HG03095 (cell line): Measurements from ENCODE around the gene PANX1.
"Not testable (repeated sequence)": the region's sequence is repeated elsewhere in the genome, so short reads cannot be mapped to it uniquely, and the experiment has no call there.

ENCODE experiments used
- ATAC-seq: cut with Tn5 transposase; IDR thresholded peaks from one replicate; pipeline ENCODE4 v1.9.1; 2021; ENCODE audit warnings: moderate library complexity; ENCODE audit not compliant: unreplicated experiment

The PANX1 gene, protein sequence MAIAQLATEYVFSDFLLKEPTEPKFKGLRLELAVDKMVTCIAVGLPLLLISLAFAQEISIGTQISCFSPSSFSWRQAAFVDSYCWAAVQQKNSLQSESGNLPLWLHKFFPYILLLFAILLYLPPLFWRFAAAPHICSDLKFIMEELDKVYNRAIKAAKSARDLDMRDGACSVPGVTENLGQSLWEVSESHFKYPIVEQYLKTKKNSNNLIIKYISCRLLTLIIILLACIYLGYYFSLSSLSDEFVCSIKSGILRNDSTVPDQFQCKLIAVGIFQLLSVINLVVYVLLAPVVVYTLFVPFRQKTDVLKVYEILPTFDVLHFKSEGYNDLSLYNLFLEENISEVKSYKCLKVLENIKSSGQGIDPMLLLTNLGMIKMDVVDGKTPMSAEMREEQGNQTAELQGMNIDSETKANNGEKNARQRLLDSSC

DNA sequence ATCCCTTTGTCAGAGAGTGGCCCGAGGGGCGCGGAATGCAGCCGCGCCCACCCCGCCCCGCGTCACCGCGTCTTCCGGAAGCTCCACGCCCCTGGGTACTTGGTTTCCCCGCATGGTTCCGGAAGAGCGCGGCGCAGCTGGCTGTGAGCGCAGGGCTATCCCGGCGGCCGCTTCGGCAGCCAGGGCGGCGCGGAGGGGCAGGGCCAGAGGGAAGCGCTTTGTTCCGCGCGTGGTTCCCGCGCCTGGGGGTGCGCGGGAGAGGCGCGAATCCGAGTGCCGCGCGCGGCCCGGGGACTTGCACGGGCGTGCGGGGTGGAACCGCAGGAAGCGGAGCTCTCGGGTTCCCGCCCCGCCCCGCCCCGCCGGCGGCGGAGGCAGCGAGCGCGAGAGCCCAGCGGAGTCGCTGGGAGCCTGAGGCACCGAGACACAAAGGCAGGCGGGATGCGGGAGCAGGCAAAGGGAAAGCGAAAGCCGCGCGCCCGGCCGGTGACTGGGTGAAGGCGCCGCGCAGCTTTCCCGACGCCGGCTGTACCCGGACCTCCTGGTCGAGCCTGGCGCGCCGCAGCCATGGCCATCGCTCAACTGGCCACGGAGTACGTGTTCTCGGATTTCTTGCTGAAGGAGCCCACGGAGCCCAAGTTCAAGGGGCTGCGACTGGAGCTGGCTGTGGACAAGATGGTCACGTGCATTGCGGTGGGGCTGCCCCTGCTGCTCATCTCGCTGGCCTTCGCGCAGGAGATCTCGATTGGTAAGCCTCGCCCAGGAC lies at the start of gene PANX1:
Gene PANX1 (plus strand): TSS at position 96 of the 766 bp plus-strand sequence. CDS start 472 bp downstream, at position 568.
- peak; percentile 78 for ATAC-seq

DNA sequence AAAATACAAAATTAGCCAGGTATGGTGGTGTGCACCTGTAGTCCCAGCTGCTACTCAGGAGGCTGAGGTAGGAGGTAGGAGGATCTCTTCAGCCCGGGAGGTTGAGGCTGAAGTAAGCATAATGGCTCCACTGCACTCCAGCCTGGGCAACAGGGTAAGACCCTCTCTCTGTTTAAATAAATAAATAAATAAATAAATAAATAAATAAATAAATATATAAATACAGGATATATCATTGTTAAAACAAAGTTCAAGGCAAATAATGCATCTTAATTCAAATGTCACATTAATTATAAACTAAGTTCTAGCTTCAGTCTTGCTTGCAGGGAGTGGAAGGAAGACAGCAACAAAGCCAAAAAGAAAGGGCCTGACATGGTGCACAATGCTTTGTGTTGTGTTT lies 44.5 kb upstream of the PANX1 start:
- ATAC-seq, result no peak

DNA sequence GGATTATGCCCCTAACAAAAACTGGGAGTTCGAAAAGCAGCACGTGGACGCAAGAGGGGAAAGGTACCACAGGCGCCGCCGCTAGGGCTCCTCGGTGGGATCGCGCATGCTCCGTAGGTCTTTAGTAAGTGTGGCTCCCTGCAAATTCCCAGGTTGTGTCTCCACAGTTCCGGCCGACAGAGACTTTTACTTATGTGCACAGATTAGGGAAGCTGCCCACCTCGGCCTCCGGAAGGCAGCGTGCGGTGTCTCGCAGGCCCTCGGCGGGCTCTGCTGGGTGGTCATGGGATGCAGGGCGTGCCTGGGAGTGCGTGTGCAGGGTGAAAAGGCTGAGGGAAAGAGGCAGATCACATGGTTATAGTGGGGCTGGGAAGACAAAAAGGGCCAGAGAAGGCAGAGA lies 39.7 kb upstream of the PANX1 start:
- no peak for ATAC-seq

DNA sequence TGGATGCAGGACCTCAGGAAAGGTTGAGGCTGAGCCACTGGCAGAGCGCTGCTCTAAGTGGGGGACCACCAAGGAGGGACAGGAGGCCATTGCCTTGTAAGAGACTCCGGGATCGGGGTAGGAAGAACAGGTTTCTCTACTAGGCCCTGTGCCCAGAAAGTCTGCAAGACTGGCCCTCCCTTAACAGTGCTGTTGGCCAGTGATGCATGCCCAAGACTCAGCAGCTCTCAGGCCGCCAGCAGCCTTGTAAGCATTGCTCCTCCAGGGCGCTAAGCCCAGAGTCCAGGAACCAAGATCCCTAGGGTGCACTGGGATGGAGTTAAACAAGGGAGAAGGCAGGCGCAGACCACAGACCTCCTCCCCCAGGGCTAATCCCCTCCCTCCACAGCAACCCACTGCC lies 39.3 kb upstream of the PANX1 start:
- ATAC-seq, result no peak

DNA sequence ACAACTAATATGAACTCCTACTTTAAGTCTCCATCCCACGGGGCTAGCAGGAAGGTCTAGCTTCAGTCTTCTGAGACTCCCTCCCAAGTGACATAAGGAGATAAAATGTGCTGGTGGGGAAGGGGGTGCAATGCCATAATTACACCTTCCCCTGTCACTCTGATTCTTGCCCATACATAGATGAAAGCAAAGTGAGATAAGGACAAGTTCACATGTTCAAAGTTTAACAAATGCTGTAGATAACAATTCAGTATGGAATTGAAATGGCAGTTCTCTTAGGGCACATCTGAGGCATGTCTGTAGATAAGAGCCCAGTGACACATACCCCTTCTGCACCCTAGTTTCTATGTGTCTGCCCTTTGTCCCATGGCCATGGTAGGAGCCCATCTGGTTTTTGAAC lies 38.2 kb upstream of the PANX1 start:
- ATAC-seq, result no peak

DNA sequence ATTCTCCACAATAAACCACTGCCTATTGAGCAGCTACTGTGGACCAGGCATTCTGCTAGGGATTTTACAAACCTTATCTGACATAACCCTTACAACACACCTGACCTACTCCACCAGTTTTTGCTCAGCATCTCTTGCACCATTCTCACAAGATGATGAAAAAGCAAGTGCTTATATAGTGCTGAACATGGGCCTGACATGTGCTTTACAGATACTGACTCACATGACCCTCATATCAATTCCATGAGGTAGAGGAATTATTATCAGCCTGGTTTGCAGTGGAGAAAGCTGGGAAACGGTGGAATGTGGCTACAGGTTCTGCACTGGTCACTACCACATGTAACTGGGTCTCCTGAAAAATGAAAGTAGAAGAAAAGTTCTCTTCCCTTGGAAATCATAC lies 37.5 kb upstream of the PANX1 start:
- ATAC-seq, result no peak

DNA sequence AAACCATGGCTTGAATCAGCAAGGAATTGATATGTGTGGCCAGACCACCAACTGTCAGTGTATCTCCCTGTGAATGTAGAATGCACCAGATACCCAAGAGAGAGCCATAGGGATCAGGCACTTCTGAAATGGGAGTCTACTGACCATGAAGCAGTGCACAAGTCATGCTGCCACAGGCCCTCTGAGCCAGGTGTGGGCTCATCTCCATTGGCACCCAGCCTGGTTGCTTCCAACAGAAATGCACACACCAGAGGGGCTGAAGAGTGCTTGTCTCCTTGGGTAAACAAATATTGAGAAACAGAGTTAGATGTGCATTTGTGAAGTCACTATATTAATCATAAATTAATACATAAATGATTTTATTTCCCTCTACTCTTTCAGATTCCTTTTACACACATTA lies 28.4 kb upstream of the PANX1 start:
- no peak for ATAC-seq

DNA sequence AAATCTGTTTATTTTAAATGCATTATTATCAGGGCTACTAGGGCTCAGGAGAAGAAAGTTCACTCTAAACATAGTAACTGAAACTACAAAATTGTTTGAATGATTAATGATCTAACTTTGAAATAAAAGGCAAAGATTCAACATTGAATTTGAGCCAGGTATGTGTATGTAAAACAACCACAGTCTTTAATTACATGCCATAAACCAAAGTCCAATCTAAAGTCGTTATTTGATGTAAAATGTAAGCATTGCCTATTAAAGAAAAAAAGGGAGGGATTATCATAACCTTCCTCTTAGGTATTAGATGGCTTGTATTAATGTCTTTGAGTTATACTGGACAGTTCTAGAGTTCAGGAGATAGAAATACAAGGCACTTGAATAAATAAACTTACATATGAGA lies 25.2 kb upstream of the PANX1 start:
- ATAC-seq, result no peak

DNA sequence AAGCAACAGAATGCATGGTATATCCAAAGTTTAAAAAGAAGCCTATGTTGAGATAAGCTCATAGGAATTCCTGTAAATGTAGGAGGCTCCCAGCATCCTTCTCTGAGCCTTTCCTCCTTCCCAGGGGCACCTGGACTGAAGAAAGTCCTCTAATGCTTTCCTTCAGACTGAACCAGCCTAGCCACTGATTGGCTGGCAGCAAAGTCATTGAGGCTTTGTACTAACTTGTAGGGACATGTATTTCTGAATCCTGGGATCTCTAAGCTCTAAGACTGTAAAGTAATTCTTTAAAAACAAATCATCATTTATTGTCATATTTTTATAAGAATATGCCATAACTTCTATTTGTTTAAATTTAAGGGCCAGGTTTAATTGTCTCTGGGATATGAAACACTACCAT lies 23.9 kb upstream of the PANX1 start:
- no peak for ATAC-seq

DNA sequence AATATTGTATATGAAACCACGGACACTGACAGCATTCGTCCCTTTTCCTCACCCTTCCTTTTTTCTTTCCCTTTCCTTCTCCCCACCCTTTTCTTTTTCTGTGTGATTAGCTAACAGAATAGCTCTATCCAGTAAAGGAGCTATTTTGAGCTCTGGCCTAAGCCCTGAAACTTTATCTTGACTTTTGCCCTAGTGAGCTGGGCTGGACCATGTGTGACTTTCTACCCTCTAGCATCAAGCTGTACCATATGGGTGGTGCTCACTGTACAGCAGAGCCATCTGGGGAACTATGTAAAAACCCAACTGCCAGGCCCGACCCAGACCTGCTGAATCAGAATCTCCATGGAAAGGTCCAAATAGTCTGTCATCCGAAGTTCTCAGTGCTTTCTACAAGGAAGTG lies 21.9 kb upstream of the PANX1 start:
- no peak for ATAC-seq

DNA sequence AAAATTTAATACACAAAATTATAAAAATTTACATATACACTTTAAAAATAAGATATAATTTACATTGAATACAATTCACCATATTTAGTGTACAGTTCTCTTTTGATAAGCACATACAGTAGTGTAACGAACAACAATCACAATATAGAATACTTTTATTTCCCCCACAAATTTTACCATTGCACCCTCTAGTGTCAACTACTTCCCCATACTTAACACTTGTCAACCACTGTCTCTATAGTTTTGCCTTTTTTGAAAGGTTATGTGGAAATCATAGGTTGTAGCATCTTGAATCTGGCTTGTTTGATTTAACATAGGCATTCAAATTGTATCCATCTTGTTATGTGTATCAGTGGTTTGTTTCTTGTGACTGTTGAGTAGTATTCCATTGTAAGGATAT lies 21.3 kb upstream of the PANX1 start:
- ATAC-seq, result no peak

DNA sequence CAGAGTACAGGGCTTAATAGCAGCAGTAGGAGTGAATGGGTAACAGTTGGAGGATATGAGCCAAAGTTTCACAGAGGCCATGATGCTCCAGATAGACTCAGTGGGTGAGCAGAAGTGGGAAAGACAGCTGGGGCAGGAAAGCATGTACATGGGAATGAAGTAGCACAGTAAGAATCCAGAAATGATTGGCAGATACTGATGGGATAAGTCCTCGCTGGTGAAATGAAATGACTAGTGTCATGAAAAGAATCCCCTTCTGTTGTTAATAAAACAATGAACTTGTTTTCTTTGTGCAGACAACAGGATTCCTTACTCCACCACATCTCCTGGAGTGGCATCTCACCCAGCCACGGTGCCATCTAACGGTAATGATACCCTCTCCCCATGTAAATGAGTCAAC lies 17.4 kb upstream of the PANX1 start:
- ATAC-seq, result no peak

DNA sequence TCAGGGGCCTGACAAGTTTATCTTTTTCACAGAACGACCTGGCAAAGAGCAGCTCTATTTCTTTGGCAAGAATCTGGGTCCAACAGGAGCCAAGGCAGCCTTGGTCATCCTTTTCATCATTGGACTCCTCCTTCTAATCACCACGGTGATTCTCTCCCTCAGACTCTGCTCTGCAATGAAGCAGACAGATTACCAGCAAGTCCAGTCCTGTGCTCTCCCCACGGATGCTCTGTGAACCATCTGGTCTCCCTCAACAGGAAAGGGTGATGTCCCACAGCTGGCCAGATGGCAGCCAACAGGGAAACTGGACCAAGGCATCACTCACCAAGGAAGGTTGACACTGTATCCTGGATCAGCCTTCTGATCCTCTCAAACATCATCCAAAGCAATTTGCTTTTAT lies 17.0 kb upstream of the PANX1 start:
- no peak for ATAC-seq

DNA sequence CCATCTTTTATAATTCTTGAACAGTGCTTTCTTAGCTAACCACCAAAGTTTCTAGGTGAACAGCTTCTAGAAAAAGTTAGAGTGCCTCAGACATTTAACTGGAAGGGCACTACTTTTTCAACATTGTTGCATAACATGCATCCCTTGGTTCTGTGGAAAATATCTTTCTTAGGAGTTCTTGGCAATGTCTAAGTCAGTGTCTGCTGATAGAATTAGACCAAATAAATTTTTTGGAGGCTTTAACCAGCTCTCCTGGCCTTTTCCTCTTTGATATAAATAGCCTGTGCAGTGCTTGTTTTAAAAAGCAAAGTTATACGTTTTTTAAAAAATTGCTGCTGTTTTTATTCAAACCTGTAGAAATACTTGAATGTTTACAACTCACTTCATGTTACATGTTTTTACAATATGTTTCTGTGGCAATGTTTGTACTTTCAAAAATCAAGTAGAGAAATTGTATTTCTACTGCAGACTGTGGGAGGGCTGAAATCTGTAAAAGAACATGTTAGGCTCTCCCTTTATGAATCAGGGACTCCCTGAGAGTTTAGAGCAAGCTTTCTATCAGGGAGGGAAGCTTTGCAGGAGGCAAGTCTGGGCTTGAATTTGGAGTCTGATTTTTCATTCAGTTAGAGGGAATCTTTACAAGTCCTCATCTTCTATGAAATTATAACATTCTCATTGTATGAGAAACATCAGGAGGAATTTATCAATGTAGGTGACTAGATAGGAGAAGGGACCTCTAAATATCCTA lies 16.3 kb upstream of the PANX1 start:
- no peak for ATAC-seq

DNA sequence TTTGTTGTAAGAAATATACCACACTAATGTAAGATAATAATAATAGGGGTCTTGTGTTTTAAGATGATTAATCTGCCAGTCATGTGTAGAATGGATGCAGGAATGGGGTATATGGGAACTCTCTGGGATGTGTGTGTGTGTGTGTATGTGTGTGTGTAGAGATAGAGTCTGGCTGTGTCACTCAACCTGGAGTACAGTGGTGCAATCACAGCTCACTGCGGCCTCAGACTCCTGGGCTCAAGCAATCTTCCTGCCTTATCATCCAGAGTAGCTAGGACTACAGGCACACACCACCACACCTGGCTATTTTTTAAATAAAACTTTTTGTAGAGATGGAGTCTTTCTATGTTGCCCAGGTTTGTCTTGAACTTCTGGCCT lies 11.5 kb upstream of the PANX1 start:
- ATAC-seq, result no peak

DNA sequence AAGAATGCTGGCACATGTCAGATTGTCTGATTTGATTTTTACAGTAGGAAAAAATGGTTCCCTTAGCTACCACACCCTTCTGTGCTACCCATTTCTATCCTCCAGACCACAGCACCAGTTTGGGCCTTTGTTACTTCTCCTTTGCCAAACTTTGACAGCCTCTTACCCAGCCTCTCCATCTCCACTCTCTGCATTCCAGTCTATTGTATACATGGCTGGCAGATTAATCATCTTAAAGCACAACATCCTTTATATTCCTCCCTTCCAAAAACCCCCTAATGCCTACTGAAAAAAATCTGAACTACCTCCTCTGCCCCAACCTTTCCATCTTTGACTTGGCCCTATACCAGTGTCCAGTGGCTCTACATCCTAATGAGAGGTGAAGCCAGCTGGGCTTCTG lies 10.8 kb upstream of the PANX1 start:
- ATAC-seq, result no peak

DNA sequence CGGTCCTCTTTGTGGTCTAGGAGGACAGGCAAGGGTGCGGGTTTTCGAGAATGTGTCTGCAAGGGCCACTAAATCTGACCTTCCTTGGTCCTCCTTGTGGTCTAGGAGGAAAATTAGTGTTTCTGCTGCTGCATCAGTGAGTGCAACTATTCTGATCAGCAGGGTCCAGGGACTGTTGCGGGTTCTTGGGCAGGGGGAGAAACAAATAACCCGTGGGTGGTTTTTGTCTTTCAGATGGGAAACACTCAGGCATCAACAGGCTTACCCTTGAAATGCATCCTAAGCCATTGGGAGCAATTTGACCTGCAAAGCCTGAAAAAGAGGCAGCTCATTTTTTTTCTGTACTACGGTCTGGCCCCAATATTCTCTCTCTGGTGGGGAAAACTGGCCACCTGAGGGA lies 9.0 kb upstream of the PANX1 start:
- ATAC-seq, result not testable (repeated sequence)

DNA sequence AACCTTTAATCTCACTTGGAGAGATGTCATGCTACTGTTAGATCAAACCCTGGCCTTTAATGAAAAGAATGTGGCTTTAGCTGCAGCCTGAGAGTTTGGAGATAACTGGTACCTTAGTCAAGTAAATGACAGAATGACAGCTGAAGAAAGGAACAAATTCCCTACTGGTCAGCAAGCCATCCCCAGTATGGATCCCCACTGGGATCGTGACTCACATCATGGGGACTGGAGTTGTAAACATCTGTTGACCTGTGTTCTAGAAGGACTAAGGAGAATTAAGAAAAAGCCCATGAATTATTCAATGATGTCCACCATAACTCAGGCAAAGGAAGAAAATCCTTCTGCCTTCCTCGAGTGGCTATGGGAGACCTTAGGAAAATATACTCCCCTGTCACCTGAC lies 8.1 kb upstream of the PANX1 start:
- not testable (repeated sequence) for ATAC-seq

DNA sequence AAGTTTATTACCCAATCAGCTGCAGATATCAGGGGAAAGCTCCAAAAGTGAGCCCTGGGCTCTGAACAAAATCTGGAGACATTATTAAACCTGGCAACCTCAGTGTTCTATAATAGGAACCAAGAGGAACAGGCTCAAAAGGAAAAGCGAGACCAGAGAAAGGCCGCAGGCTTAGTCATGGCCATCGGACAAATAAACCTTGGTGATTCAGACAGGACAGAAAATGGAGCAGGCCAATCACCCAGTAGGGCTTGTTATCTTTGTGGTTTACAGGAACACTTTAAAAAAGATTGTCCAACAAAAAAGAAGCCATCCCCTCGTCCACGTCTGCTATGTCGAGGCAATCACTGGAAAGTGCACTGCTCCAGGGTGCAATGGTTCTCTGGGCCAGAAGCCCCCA lies 7.7 kb upstream of the PANX1 start:
- ATAC-seq, result no peak

DNA sequence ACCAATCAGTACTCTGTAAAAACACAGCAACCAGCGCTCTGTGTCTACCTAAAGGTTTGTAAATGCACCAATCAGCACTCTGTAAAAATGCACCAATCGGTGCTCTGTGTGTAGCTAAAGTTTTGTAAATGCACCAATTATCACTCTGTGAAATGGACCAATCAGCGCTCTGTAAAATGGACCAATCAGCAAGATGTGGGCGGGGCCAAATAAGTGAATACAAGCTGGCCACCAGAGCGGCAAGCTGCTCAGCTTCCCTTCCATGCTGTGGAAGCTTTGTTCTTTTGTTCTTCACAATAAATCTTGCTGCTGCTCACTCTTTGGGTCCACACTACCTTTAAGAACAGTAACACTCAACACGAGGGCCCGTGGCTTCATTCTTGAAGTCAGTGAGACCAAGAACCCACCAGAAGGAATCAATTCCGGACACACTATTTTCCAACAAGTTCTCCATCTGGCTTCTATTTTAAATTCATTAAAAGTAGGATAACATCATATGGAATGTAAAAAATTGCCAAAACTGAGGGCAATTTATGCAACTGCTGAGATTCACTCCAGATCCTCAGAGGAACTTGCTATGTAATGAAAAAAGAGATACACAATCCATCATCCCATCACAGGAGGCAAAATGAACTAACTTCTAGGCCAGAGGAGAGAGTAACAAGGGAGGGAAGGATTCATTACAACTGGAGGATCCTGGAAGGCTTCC lies 3.1 kb upstream of the PANX1 start:
- no peak for ATAC-seq

DNA sequence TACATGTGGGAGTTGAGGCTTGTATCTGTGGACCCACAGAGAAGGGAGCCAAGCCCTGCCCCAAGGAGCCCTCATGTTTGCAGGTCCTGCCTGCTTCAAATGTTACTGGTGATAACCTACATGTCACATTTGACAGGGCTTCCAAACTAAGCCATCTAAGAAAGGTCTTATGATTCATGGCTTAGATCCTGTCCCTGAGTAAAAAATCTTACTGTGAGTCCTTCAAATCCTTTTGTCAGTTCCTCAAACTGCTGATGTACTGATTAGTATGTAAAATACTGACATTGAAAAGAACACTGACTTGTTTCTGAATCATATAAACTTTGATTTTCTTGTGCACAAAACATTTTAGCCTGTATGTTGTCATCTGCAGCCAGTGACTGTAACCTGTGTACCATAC lies 1.0 kb upstream of the PANX1 start:
- ATAC-seq, result no peak
